ENCODE data around the gene PSD4. TPM values are rescaled to one million over a fixed set of nuclear protein-coding genes. Genes with fewer than 3 reads are reported as not detected.

PSD4 gene
- total RNA-seq, 1 experiment from 2014 or later, result 46.6 TPM

DNA sequence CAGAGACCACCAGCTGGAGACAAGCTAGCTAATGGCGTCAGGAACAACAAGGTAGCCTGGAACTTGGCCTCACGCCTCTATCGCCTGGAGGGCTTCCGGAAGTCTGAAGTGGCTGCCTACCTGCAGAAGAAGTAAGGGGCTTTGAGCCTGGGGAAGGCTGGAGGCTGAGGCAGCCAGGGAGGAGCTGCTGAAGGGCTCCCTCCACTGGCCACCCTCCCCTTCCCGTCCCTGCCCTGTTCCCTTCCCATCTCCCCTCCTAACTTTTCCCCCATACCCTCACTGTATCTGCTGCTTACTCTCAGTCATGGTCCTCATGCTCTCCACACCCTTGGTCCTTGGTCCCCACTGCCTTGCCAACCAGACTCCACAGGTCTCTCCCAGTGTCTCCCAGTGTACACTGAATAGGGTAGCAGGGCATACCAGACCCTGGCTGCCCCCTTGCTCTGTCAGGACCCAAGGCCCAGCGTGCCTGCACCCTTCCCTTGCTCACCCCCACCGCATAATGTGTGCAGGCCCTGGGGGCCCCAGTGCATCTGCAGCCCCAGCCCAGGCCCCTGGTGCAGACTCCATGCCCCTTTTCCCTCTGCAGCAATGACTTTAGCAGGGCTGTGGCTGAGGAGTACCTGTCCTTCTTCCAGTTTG is 18.8 kb downstream of the PSD4 start:
- Histone ChIP-seq H3K27ac (ENCODE audit: low read length) (no peak overlapping the region), H3K4me3 (ENCODE audit: low read length) (no peak overlapping the region), H3K9me3 (ENCODE audit: low read length) (no peaks in the 10 kb centered on the region), H3F3A (ENCODE audit: low read length, unreplicated experiment) (no peaks in the 10 kb centered on the region), H3K27me3 (ENCODE audit: low read length) (no peaks in the 10 kb centered on the region), H3K9ac (ENCODE audit: low read length) (no peak overlapping the region), H3K4me2 (ENCODE audit: low read length) (no peak overlapping the region), H3K36me3 (ENCODE audit: low read depth, low read length) (no peaks in the 10 kb centered on the region), H2AFZ (ENCODE audit: low read length) (no peak overlapping the region), H3K79me2 (ENCODE audit: low read length) (no peaks in the 10 kb centered on the region), H3K4me1 (ENCODE audit: insufficient read depth, low read length) (no peaks in the 10 kb centered on the region), H3K9me2 (replicated peaks; ENCODE audit: low read length) (no peaks in the 10 kb centered on the region), H4K20me1 (ENCODE audit: low read length) (no peaks in the 10 kb centered on the region)
- DNase-seq (no peak), ATAC-seq (no peak)
- BruUV-seq (replicated peaks), result no TSS peak
- CTCF ChIA-PET, result no interaction called here
- intact Hi-C loops (cut with micrococcal nuclease), result no loop called here
- POLR2A ChIA-PET (ENCODE audit: unreplicated experiment), result no interaction called here
- TF ChIP-seq EZH2 (IDR thresholded peaks at IDR 0.05; ENCODE audit: low read length, unreplicated experiment) (no peak), EZH2phosphoT487 (IDR thresholded peaks at IDR 0.05; ENCODE audit: borderline replicate concordance, low read length) (no peak)
- TF ChIP-seq, protein P1, sequence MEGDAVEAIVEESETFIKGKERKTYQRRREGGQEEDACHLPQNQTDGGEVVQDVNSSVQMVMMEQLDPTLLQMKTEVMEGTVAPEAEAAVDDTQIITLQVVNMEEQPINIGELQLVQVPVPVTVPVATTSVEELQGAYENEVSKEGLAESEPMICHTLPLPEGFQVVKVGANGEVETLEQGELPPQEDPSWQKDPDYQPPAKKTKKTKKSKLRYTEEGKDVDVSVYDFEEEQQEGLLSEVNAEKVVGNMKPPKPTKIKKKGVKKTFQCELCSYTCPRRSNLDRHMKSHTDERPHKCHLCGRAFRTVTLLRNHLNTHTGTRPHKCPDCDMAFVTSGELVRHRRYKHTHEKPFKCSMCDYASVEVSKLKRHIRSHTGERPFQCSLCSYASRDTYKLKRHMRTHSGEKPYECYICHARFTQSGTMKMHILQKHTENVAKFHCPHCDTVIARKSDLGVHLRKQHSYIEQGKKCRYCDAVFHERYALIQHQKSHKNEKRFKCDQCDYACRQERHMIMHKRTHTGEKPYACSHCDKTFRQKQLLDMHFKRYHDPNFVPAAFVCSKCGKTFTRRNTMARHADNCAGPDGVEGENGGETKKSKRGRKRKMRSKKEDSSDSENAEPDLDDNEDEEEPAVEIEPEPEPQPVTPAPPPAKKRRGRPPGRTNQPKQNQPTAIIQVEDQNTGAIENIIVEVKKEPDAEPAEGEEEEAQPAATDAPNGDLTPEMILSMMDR (conservative IDR thresholded peaks at IDR 0.05; ENCODE audit: low read depth, low read length), result peak; percentile 44; the same call in 1 of the 2 replicates

DNA sequence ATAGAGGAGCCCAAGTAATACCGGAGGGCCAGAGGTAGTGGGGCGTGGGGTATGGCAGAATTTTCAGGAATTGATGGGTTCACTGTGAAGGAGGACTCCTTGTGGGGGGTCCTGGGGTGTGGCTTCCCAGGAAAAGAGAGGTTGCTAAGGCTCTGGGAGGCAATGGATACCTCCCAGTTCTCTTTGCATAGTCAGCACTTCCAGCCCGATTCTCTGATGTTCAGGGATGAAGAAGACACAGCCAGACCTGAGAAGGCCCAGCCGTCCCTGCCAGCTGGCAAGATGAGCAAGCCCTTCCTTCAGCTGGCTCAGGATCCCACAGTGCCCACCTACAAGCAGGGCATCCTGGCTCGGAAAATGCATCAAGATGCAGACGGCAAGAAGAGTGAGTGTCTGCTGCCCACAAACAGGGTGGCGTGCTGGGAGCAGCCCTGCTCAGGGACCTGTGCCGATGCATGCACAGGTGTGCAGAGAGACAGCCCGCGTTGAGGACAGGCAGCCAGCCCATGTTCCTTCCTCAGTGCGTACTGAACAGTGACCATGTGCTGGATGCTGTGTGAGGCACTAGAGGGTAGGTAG is 22.2 kb downstream of the PSD4 start:
- Histone ChIP-seq H3K4me2 (ENCODE audit: low read length) (no peak overlapping the region), H3K36me3 (ENCODE audit: low read depth, low read length) (no peaks in the 10 kb centered on the region; the same call in 1 of the 2 replicates), H3K4me1 (ENCODE audit: insufficient read depth, low read length) (peaks cover 15% of the 10 kb centered on the region), H4K20me1 (ENCODE audit: low read length) (no peaks in the 10 kb centered on the region), H3K9me2 (replicated peaks; ENCODE audit: low read length) (no peaks in the 10 kb centered on the region), H2AFZ (ENCODE audit: low read length) (no peak overlapping the region), H3K27me3 (ENCODE audit: low read length) (no peaks in the 10 kb centered on the region), H3K4me3 (ENCODE audit: low read length) (no peak overlapping the region), H3K79me2 (ENCODE audit: low read length) (peaks cover 18% of the 10 kb centered on the region), H3K27ac (ENCODE audit: low read length) (no peak overlapping the region), H3F3A (ENCODE audit: low read length, unreplicated experiment) (no peaks in the 10 kb centered on the region), H3K9ac (ENCODE audit: low read length) (no peak overlapping the region), H3K9me3 (ENCODE audit: low read length) (no peaks in the 10 kb centered on the region)
- CTCF ChIA-PET, result no interaction called here
- ATAC-seq (no peak), DNase-seq (no peak)
- BruUV-seq (replicated peaks), result no TSS peak
- intact Hi-C loops (cut with micrococcal nuclease), result no loop called here
- TF ChIP-seq EZH2phosphoT487 (IDR thresholded peaks at IDR 0.05; ENCODE audit: borderline replicate concordance, low read length), result no peak
- TF ChIP-seq EZH2 (IDR thresholded peaks at IDR 0.05; ENCODE audit: low read length, unreplicated experiment), result no peak
- TF ChIP-seq, protein P1 (conservative IDR thresholded peaks at IDR 0.05; ENCODE audit: low read depth, low read length), result no peak
- POLR2A ChIA-PET (ENCODE audit: unreplicated experiment), result no interaction called here

DNA sequence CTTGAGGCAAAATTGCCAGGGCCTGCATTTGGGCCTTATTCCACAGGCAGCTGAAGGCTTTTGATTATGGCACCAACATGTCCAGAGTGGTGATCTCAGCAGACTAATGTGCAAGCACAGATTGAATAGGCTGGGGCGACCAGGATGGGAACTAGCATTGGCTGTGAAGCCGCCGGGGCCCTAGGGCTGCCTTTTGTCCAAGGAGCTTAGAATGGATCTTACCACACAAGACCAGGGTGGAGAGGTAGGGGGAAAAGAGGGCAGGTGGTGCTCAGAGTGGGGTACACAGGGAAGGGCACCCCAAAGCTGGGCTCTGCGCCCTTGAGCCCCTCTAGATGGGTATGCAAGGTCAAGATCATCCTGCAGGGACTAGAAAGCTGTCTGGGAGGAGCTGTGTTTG is 23.1 kb downstream of the PSD4 start:
- Histone ChIP-seq H3F3A (ENCODE audit: low read length, unreplicated experiment) (no peaks in the 10 kb centered on the region), H3K27ac (ENCODE audit: low read length) (no peak overlapping the region), H3K36me3 (ENCODE audit: low read depth, low read length) (no peaks in the 10 kb centered on the region; the same call in 1 of the 2 replicates), H3K79me2 (ENCODE audit: low read length) (peaks cover 25% of the 10 kb centered on the region), H3K9ac (ENCODE audit: low read length) (no peak overlapping the region), H3K27me3 (ENCODE audit: low read length) (no peaks in the 10 kb centered on the region), H2AFZ (ENCODE audit: low read length) (no peak overlapping the region), H3K9me3 (ENCODE audit: low read length) (no peaks in the 10 kb centered on the region), H3K4me1 (ENCODE audit: insufficient read depth, low read length) (peaks cover 15% of the 10 kb centered on the region), H3K4me3 (ENCODE audit: low read length) (no peak overlapping the region), H3K9me2 (replicated peaks; ENCODE audit: low read length) (no peaks in the 10 kb centered on the region), H4K20me1 (ENCODE audit: low read length) (no peaks in the 10 kb centered on the region), H3K4me2 (ENCODE audit: low read length) (no peak overlapping the region)
- CTCF ChIA-PET, result no interaction called here
- no peak for ATAC-seq
- POLR2A ChIA-PET (ENCODE audit: unreplicated experiment), result no interaction called here
- no TSS peak for BruUV-seq (replicated peaks)
- TF ChIP-seq, protein P1 (conservative IDR thresholded peaks at IDR 0.05; ENCODE audit: low read depth, low read length), result no peak
- no peak for TF ChIP-seq EZH2 (IDR thresholded peaks at IDR 0.05; ENCODE audit: low read length, unreplicated experiment)
- TF ChIP-seq EZH2phosphoT487 (IDR thresholded peaks at IDR 0.05; ENCODE audit: borderline replicate concordance, low read length), result no peak
- intact Hi-C loops (cut with micrococcal nuclease), result no loop called here
- no peak for DNase-seq

Data from PC-3 (cell line).